Measurements from ENCODE around the gene ZNF324.

- TF ChIP-seq EP300 (IDR thresholded peaks at IDR 0.05; ENCODE audit: borderline replicate concordance) (no peak), TCF12 (IDR thresholded peaks at IDR 0.05; ENCODE audit: low read depth) (no peak)
These were observed 656 bp upstream of the ZNF324 start for GRCh38 chr19:58466089-58466759.

Measured in Ishikawa (cell line).